Hepatocyte (in vitro differentiated cells): Measurements from ENCODE around the gene INMT. TPM values are rescaled to one million over a fixed set of nuclear protein-coding genes. Genes with fewer than 3 reads are reported as not detected.

Source experiments
- DNase-seq: peaks from one replicate; pipeline ENCODE4 v3.0.0-alpha.2; 2016; ENCODE audit warnings: low spot score
- H2AFZ ChIP-seq: fragments of 200-600 bp; sonication (generic); 2 replicates; pipeline ENCODE4 v1.6.0; 2016; ENCODE audit warnings: antibody characterized with exemption, mild to moderate bottlenecking
- H3K27ac ChIP-seq: fragments of 200-600 bp; sonication (generic); 2 replicates; pipeline ENCODE4 v1.5.1; 2016; ENCODE audit warnings: mild to moderate bottlenecking
- H3K27me3 ChIP-seq: fragments of 200-600 bp; sonication (generic); 2 replicates; pipeline ENCODE4 v1.6.1; 2016
- H3K36me3 ChIP-seq: fragments of 200-600 bp; sonication (generic); replicated peaks from 2 replicates; pipeline ENCODE4 v1.5.1; 2016; ENCODE audit warnings: low read depth; ENCODE audit not compliant: insufficient read depth
- H3K4me1 ChIP-seq: fragments of 200-600 bp; sonication (generic); 2 replicates; pipeline ENCODE4 v1.5.1; 2016; ENCODE audit warnings: mild to moderate bottlenecking, moderate library complexity; ENCODE audit not compliant: insufficient read depth
- H3K4me2 ChIP-seq: fragments of 200-600 bp; sonication (generic); 2 replicates; pipeline ENCODE4 v1.6.0; 2016
- H3K4me3 ChIP-seq: fragments of 200-600 bp; sonication (generic); 2 replicates; pipeline ENCODE4 v1.5.1; 2016; ENCODE audit warnings: mild to moderate bottlenecking
- H3K79me2 ChIP-seq: fragments of 200-600 bp; sonication (generic); 2 replicates; pipeline ENCODE4 v1.6.0; 2017; ENCODE audit warnings: mild to moderate bottlenecking
- H3K9me2 ChIP-seq: fragments of 200-600 bp; sonication (generic); replicated peaks from 2 replicates; pipeline ENCODE4 v1.6.0; 2017; ENCODE audit warnings: mild to moderate bottlenecking; ENCODE audit not compliant: insufficient read depth
- H3K9me3 ChIP-seq: fragments of 200-600 bp; sonication (generic); 2 replicates; pipeline ENCODE4 v1.5.1; 2016; ENCODE audit warnings: low read depth, mild to moderate bottlenecking
- H4K20me1 ChIP-seq: fragments of 200-600 bp; sonication (generic); 2 replicates; pipeline ENCODE4 v1.6.0; 2016; ENCODE audit warnings: mild to moderate bottlenecking; ENCODE audit not compliant: insufficient read depth, poor library complexity, severe bottlenecking
- CTCF ChIP-seq: fragments of 200-600 bp; sonication (generic); IDR thresholded peaks from 2 replicates; pipeline ENCODE4 v1.5.1; 2016; ENCODE audit warnings: antibody characterized with exemption, mild to moderate bottlenecking; ENCODE audit not compliant: poor library complexity
- EZH2 ChIP-seq: fragments of 200-600 bp; sonication (generic); IDR thresholded peaks from 2 replicates; pipeline ENCODE4 v1.6.1; 2016; ENCODE audit warnings: antibody characterized with exemption, mild to moderate bottlenecking, borderline replicate concordance
- EZH2phosphoT487 ChIP-seq: fragments of 200-600 bp; sonication (generic); IDR thresholded peaks from one replicate; pipeline ENCODE4 v1.6.1; 2018; ENCODE audit warnings: antibody characterized with exemption, mild to moderate bottlenecking, low read depth, moderate library complexity; ENCODE audit not compliant: unreplicated experiment, severe bottlenecking
- WGBS: methylation state at CpG from one replicate; pipeline ENCODE4 v1.1.6; 2016; ENCODE audit warnings: low lambda C conversion rate; ENCODE audit errors: missing lambda C conversion rate; 5-methylcytosine and 5-hydroxymethylcytosine counted together
- polyA plus RNA-seq: library from polyadenylated mRNA; unstranded; fragments of >200 nt; fragmentation: Nextera tagmentation; extraction: Ambion mirVana; gene quantifications from 2 replicates; pipeline ENCODE4 v1.2.1, GENCODE V29; 2016
- total RNA-seq: library from RNA; depleted of rRNA; stranded (reverse); fragments of >200 nt; gene quantifications from 2 replicates; pipeline ENCODE4 v1.2.3, GENCODE V29; 2014

INMT gene
- total and polyA plus RNA-seq, 2 experiments from 2014 or later: 17.4 to 18.4 TPM

GRCh38 chr7:30744075-30744417, 7.9 kb upstream of the INMT start:
- TF ChIP-seq EZH2: no peak
- TF ChIP-seq EZH2phosphoT487: no peak
- TF ChIP-seq CTCF: no peak
- no peak overlapping the region for H3K27ac ChIP-seq
- H3K9me2 ChIP-seq: no peaks in the 10 kb centered on the region

GRCh38 chr7:30745261-30745941, 6.5 kb upstream of the INMT start:
- Histone ChIP-seq H3K36me3 (no peaks in the 10 kb centered on the region), H3K27ac (no peak overlapping the region), H3K79me2 (no peaks in the 10 kb centered on the region), H3K4me1 (no peaks in the 10 kb centered on the region), H3K27me3 (no peaks in the 10 kb centered on the region), H3K9me3 (no peaks in the 10 kb centered on the region), H4K20me1 (no peaks in the 10 kb centered on the region), H2AFZ (no peak overlapping the region), H3K4me2 (no peak overlapping the region), H3K9me2 (no peaks in the 10 kb centered on the region), H3K4me3 (no peak overlapping the region)
- DNase-seq: no peak
- TF ChIP-seq EZH2 (no peak), CTCF (no peak), EZH2phosphoT487 (no peak)
- 73% methylated on average over 6 of the region's 6 CpGs for WGBS

More at GRCh38 chr7:30744075-30744417, 7.9 kb upstream of the INMT start:
- no peaks in the 10 kb centered on the region for H3K27me3 ChIP-seq
- H3K36me3 ChIP-seq: no peaks in the 10 kb centered on the region
- H3K79me2 ChIP-seq: no peaks in the 10 kb centered on the region
- no peaks in the 10 kb centered on the region for H4K20me1 ChIP-seq
- 94% methylated on average over 12 of the region's 12 CpGs for WGBS
- no peak for DNase-seq
- no peaks in the 10 kb centered on the region for H3K4me1 ChIP-seq
- no peaks in the 10 kb centered on the region for H3K9me3 ChIP-seq
- no peak overlapping the region for H2AFZ ChIP-seq
- no peak overlapping the region for H3K4me3 ChIP-seq
- no peak overlapping the region for H3K4me2 ChIP-seq

- H3K27ac ChIP-seq: peak overlapping the region; percentile 81
These were observed 1.9 kb upstream of the INMT start for GRCh38 chr7:30750010-30750409.

More at GRCh38 chr7:30750010-30750409, 1.9 kb upstream of the INMT start:
- Histone ChIP-seq H3K4me3 (no peak overlapping the region), H3K27me3 (no peaks in the 10 kb centered on the region), H3K79me2 (no peaks in the 10 kb centered on the region), H3K36me3 (no peaks in the 10 kb centered on the region), H3K9me2 (no peaks in the 10 kb centered on the region), H3K4me1 (peaks cover 11% of the 10 kb centered on the region), H2AFZ (no peak overlapping the region), H3K4me2 (no peak overlapping the region), H4K20me1 (no peaks in the 10 kb centered on the region), H3K9me3 (no peaks in the 10 kb centered on the region)
- TF ChIP-seq EZH2 (no peak), CTCF (no peak), EZH2phosphoT487 (no peak)
- WGBS: 98% methylated on average over 2 of the region's 2 CpGs
- DNase-seq: no peak
